ENCODE measurements around the gene COL28A1.
"Not testable (repeated sequence)": the region's sequence is repeated elsewhere in the genome, so short reads cannot be mapped to it uniquely, and the experiment has no call there.

Gene COL28A1

DNA sequence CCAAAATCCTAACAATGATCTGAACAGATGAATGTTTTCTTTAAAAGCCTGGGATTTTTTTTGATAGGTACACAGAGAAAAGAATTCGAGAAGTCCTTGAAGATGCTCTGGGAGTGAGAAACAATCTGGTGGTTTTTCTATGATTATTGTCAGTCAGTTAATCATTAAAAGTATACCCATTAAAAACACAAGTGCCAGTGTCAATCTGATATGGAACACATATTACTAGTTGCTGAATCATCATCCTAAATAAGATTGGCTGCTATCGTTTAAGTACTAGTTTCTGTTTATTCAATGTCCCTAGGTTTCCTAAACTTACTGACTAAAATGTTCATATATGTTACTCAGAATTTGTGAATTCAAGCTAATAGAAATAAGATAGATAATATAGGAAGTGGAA is 16.1 kb downstream of the COL28A1 start:
- no peak for DNase-seq (ENCODE audit: low read depth in 2 of 2, low spot score in 1 of 2)

DNA sequence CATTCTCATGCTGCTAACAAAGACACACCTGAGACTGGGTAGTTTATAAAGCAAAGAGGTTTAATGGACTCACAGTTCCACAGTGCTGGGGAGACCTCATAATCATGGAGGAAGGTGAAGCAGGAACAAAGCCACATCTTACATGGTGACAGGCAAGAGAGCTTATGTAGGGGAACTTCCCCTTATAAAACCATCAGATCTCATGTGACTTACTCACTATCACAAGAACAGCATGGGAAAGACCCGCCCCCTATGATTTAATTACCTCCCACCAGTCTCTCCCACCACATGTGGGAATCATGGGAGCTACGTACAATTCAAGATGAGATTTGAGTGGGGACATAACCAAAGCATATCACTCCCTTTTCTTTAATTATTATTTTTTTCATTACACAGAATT is 16.6 kb downstream of the COL28A1 start:
- no peak for DNase-seq (ENCODE audit: low read depth in 2 of 2, low spot score in 1 of 2)

- no peak for DNase-seq (ENCODE audit: low read depth in 2 of 2, low spot score in 1 of 2)
These were observed 17.9 kb downstream of the COL28A1 start for GRCh38 chr7:7517754-7518153.

- no peak for DNase-seq (ENCODE audit: low read depth in 2 of 2, low spot score in 1 of 2)
These were observed 19.0 kb downstream of the COL28A1 start for GRCh38 chr7:7516662-7517061.

DNA sequence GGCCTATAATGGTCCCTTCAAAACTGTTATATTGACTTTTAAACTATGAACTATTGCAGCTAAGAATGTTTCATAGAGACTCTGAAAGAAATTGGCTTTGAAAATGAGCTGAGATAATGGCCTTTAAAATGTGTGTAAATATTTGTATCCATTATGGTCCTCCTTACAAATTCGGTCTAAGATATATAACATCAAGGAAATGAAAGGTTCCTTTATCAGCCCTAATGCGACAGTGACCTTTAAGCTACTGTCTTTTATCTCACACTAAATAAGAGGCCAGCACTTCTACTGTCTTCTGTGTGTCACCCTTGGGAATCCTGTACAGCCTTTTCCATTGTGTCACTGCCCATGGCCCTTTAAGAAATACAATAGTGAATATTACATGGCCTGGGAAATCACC is 19.5 kb downstream of the COL28A1 start:
- DNase-seq (ENCODE audit: low read depth in 2 of 2, low spot score in 1 of 2), result no peak

- DNase-seq (ENCODE audit: low read depth in 2 of 2, low spot score in 1 of 2), result no peak
These were observed 22.6 kb downstream of the COL28A1 start for GRCh38 chr7:7512861-7513597.

- no peak for DNase-seq (ENCODE audit: low read depth in 2 of 2, low spot score in 1 of 2)
These were observed 24.9 kb downstream of the COL28A1 start for GRCh38 chr7:7510794-7511193.

DNA sequence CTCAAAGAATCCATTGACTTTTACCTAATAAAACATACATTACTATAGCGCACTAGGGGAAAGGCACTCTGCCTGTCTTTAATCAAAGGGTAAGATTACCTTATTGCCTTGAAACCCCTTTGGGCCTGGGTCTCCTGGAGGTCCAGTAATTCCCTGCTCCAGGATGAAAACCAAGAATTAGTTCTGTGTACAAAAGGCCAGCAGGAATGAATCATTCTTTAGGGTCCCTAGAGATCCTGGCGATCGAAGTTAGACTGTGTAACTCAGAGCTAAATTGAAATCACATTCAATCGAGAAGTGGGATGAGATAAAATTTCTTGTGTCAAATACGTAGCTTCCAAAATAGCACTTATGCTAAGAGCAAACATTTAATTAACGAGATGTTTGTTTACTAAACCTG is 29.8 kb downstream of the COL28A1 start:
- no peak for DNase-seq (ENCODE audit: low read depth in 2 of 2, low spot score in 1 of 2)

DNA sequence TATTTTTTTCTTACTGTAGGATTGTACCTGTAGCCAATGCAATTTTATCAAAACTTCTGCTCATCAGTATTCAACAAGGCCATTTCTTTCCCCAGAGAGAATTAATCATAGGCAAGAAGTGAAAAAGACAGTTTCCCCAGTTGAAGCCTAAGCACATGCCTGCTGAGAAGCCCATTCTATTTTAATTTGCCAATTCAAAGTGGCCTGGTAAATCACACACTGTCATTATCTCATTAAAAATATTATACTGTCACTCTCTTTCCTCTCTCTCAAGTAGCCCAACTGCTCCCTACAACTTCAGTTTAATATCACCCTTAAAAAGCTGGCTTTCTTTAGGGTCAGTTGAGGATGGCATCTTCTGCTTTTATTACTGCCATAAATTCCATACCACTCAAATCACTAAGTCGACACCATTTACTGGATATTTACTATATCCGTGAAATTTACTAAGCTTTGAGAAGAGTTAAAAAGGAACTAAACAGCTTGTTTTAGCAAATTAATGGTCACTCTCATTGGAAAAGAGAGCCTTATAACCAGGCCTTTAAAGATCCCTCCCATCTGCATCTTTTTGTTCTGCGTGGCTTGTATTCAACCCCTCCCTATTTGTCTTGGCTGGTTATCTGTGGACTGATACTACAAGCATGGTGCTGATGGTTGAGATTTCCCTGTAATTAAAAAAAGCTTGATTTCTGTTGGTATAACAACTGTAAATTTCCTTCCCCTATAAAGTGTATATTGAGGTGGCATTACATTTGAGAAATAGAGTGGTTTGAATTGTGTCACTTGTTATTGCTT is 30.6 kb downstream of the COL28A1 start:
- no peak for DNase-seq (ENCODE audit: low read depth in 2 of 2, low spot score in 1 of 2)

DNA sequence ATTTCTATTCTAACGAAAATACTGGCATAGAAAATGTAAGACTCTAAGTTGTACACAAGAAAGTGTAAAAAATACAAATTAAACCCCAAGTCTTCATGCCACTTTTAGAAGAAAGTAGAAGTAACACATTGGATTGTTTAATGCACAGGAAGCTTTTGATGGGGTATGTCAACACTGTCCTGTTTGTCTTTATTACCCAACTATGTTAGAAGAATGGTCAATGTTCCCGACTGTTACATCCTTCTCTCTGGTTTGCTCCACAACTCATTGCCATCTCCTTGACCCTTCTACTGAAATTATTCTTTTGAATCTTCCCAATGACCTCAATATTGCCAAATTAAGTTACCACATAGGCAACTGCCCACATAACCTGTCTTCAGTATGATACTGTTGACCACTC is 35.8 kb downstream of the COL28A1 start:
- no peak for DNase-seq (ENCODE audit: low read depth in 2 of 2, low spot score in 1 of 2)

GRCh38 chr7:7498856-7499255 is 36.8 kb downstream of the COL28A1 start:
- DNase-seq (ENCODE audit: low read depth in 2 of 2, low spot score in 1 of 2), result no peak

DNA sequence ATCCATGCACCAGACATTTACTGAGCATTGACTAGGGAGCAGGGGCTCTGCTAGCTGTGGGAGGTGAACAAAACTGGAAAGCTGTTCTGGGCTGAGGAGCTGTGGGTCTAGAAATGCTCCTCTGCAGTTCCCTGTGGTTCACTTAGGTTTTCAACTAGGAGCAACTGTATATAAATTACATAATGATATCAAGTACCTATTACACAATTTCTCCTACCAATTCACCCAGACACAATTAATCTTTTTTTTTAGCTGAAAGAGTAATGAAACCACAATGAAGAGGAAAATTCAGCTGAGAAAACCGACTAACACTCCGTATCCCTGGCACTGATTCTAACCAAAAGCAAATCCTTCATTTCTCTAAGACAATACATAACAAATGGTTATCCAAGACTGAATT is 39.4 kb downstream of the COL28A1 start:
- DNase-seq (ENCODE audit: low read depth in 2 of 2, low spot score in 1 of 2), result no peak

GRCh38 chr7:7495171-7495570 is 40.5 kb downstream of the COL28A1 start:
- no peak for DNase-seq (ENCODE audit: low read depth in 2 of 2, low spot score in 1 of 2)

DNA sequence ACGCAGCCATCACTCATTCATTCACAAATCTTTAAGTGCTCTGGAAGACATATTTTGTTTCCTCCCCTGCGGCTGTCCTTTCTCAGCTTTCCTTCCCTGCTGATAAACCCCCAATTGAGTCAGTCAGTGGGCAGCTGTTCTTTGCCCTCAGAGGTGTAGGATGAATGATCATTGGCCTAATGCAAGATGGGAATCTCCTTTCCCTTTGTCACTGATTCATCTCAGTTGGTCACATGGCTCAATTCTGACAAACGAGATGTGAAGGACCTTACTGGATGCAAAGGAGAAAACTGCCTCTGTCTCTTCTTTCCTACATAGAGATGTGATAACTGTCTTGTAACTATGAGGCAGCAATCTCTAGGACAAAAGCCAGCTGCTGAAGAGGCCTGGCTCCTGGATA is 44.6 kb downstream of the COL28A1 start:
- DNase-seq (ENCODE audit: low read depth in 2 of 2, low spot score in 1 of 2), result no peak

DNA sequence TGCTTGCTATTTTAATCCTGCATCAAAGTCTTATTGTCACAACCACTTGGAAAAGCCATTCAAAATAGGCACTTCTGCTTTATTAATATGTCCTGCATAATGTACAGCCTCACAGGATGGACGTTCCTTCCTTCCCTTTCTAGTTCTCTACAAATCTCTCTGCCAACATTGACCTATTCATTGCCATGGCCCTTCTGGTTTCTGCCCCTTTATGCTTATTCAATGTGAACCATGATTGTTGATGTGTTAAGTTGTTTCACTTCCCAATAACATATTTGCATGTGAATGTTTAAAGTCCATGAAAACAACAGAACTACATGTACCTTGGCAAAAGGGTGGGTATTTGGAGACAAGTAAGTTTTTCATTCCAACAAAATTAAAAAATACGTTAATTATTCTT is 45.7 kb downstream of the COL28A1 start:
- no peak for DNase-seq (ENCODE audit: low read depth in 2 of 2, low spot score in 1 of 2)

DNA sequence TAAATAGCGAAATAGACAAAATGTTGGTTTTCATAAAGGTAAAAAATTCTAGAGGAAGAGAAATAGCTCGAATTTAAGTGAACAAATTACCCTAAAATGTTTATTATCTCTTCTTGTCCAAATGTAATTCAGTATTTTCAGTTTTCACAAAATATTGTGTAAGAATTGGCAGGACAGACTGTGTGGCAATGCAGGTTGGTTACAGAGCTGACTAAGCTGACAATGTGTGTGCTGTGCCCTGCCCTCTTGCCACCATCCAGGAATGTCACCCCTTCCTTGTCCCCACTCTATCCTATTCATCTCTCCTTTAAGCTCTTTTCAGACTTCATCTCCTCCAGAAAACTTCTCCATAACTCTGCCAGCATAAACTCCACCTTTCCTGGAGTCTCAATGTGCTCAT is 46.1 kb downstream of the COL28A1 start:
- no peak for DNase-seq (ENCODE audit: low read depth in 2 of 2, low spot score in 1 of 2)

GRCh38 chr7:7486362-7486761 is 49.3 kb downstream of the COL28A1 start:
- DNase-seq (ENCODE audit: low read depth in 2 of 2, low spot score in 1 of 2), result no peak

GRCh38 chr7:7484072-7484471 is 51.6 kb downstream of the COL28A1 start:
- no peak for DNase-seq (ENCODE audit: low read depth in 2 of 2, low spot score in 1 of 2)

- no peak for DNase-seq (ENCODE audit: low read depth in 2 of 2, low spot score in 1 of 2)
These were observed 53.9 kb downstream of the COL28A1 start for GRCh38 chr7:7481802-7482201.

DNA sequence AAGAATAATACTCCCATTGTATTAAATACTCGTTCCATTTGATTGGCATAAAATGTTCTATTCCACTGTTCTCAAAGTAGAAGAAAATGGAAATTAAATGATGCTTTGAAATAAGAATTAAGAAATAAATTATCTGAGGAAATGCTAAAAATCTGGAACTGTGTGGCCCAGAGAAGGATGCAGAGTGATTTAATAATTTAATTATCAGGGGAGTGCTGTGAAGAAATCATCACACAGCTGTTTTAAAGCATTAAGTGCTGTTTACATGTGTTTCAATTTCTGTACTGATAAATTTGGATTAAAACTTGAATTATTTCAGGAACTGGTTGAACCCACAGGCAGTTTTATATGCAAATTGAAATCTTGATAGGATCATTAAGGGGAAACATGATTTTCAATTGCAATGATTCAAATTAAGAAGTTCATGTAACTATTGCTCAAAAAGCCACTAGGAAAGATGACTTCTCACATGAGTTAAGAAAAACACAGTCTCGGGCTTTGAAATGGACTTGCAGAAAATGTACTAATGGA is 56.3 kb downstream of the COL28A1 start:
- no peak for DNase-seq (ENCODE audit: low read depth in 2 of 2, low spot score in 1 of 2)

DNA sequence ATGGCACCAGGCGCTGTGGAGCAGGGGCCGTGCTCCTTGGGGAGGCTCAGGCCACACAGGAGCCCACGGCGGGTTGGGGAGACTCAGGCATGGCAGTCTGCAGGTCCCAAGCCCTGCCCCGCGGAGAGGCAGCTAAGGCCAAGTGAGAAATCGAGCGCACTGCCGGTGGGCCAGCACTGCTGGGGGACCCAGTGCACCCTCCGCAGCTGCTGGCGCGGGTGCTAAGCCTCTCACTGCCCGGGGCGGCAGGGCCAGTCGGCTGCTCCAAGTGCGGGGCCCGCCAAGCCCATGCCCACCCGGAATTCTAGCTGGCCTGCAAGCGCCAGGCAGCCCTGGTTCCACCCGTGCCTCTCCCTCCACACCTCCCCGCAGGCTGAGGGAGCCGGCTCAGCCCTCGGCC is 57.1 kb downstream of the COL28A1 start:
- DNase-seq (ENCODE audit: low read depth in 2 of 2, low spot score in 1 of 2), result no peak

GRCh38 chr7:7477641-7478040 is 58.0 kb downstream of the COL28A1 start:
- DNase-seq (ENCODE audit: low read depth in 2 of 2, low spot score in 1 of 2), result not testable (repeated sequence)

Data from stimulated activated CD8-positive, alpha-beta memory T cell treated with anti-CD3 and anti-CD28 coated beads, Interleukin-4, amount 100 ng/mL, for 4 hours (primary cell).